Measurements from ENCODE around the gene TAF9. TPM values are rescaled to one million over a fixed set of nuclear protein-coding genes. Genes with fewer than 3 reads are reported as not detected.

The TAF9 gene, protein sequence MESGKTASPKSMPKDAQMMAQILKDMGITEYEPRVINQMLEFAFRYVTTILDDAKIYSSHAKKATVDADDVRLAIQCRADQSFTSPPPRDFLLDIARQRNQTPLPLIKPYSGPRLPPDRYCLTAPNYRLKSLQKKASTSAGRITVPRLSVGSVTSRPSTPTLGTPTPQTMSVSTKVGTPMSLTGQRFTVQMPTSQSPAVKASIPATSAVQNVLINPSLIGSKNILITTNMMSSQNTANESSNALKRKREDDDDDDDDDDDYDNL
- 10 to 100 TPM; 27.1 to 37.1 (median 32.9) TPM for total RNA-seq

DNA sequence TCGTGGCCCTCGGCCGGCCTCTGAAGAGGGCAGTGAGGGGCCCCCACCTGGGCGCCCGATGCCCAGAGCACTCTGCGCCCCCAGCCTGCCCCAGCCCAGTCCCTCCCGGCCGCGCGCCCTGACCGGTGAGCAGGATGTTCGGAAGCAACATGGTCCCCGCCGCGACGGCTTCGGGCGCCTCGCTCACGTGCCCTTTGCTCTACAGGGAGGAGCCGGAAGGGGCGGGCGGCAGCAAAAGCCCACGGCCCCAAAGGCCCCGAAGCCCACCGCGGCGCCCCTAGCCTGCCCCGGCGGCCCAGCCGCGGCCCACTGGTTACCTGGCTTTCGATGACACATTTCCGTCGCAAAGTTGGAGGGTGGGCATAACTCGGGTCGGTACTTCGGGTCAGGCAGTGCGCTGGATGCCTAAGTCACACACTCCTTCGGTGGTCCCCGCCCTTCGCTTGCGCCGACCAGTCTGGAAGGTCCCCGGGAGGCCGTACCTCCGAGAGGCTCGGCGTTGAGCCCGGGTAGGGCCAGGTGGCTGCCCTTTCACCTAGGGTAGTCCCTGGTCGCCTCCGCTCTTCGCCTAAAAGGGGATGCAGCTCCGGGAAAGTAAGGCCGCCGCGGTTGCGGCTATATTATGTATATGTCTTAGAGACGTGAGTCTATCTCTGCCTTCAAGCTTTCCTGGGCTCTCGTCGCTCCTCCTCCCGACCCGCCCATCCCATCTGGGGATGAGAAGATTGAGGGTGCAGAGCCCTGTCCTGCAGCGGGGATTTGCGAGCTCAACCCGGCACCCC is at the start of gene TAF9, which contains the start of the genes AK6 and RAD17:
Gene TAF9, minus strand, starts transcription at position 181 of the 782 bp plus-strand sequence. CDS start 3,783 bp downstream, outside the sequence.
Gene AK6, minus strand, starts transcription at position 181 of the 782 bp plus-strand sequence. Its CDS starts 30 bp downstream, at position 151.
Gene RAD17, plus strand, starts transcription at position 479 of the 782 bp plus-strand sequence. CDS start 2,391 bp downstream, outside the sequence.
- Histone ChIP-seq H3K9me3 (no peaks in the 10 kb centered on the region), H3K4me3 (peak within 1 kb of the TSS; percentile 76 to 85 (median 79)), H3K36me3 (peaks cover 0 to 22% (median 0%) of the 10 kb centered on the region in 3 donors), H3K27ac (peak within 1 kb of the TSS; percentile 92 to 98 (median 95)), H3K27me3 (no peaks in the 10 kb centered on the region), H3K4me1 (peaks cover 0 to 29% (median 6%) of the 10 kb centered on the region in 4 donors)
- TF ChIP-seq, protein P1, sequence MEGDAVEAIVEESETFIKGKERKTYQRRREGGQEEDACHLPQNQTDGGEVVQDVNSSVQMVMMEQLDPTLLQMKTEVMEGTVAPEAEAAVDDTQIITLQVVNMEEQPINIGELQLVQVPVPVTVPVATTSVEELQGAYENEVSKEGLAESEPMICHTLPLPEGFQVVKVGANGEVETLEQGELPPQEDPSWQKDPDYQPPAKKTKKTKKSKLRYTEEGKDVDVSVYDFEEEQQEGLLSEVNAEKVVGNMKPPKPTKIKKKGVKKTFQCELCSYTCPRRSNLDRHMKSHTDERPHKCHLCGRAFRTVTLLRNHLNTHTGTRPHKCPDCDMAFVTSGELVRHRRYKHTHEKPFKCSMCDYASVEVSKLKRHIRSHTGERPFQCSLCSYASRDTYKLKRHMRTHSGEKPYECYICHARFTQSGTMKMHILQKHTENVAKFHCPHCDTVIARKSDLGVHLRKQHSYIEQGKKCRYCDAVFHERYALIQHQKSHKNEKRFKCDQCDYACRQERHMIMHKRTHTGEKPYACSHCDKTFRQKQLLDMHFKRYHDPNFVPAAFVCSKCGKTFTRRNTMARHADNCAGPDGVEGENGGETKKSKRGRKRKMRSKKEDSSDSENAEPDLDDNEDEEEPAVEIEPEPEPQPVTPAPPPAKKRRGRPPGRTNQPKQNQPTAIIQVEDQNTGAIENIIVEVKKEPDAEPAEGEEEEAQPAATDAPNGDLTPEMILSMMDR (IDR thresholded peaks at IDR 0.05), result peak in 1 of 6 experiments; percentile 1
- peak; percentile 54 to 69 for TF ChIP-seq POLR2A (IDR thresholded peaks at IDR 0.05)
- DNase-seq, result peak; percentile 94 to 97 (median 96)

DNA sequence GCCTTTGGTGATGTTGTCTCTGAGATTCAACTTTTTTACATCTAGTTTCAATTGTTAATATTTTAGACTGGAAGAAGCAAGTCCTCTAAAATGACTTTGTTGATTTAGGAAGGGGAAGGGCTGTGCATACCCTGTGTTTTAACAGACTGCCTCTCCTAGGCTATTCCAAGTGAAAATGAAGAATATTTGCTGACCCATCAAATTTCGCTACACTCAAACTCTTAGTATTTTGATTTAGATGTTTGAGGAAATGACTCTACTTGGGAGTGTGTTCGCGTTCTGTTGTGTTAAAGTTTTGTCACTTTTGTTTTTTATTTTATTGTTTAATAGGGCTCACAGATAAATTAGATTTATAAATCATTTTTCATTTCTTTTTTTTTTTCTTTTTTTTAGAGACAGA is 49.2 kb upstream of the TAF9 start:
- H3K4me3 ChIP-seq, result no peak overlapping the region
- no peaks in the 10 kb centered on the region for H3K4me1 ChIP-seq
- H3K27me3 ChIP-seq, result no peaks in the 10 kb centered on the region
- H3K27ac ChIP-seq, result no peak overlapping the region
- no peak for DNase-seq
- no peaks in the 10 kb centered on the region for H3K9me3 ChIP-seq
- H3K36me3 ChIP-seq, result peaks cover 0 to 16% (median 0%) of the 10 kb centered on the region in 3 donors
- TF ChIP-seq, protein P1 (IDR thresholded peaks at IDR 0.05), result no peak
- no peak for TF ChIP-seq POLR2A (IDR thresholded peaks at IDR 0.05)

DNA sequence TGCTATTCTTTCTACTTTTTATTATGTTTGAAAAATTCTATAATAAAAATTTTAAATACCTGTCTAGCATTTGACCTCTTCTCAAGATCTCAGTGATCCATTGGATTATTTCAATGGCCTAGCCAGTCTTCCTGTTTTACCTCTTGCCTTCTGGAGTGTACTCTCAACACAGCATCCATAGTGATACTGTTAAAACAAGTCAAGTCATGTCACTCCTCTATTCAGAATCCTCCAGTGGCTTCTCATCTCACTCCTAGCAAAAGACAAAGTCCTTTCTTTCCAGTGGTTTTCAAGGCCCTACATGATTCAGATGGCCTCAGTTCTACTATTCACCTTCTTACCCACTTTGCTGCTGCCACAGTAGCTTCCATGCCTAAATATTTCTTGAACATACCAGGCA is 47.4 kb upstream of the TAF9 start:
- H3K9me3 ChIP-seq, result no peaks in the 10 kb centered on the region
- no peaks in the 10 kb centered on the region for H3K4me1 ChIP-seq
- no peak for TF ChIP-seq POLR2A (IDR thresholded peaks at IDR 0.05)
- TF ChIP-seq, protein P1 (IDR thresholded peaks at IDR 0.05), result no peak
- peak overlapping the region in 2 of 4 donors; percentile 78 to 88 for H3K4me3 ChIP-seq
- DNase-seq, result no peak
- peaks cover 0 to 18% (median 0%) of the 10 kb centered on the region in 3 donors for H3K36me3 ChIP-seq
- H3K27me3 ChIP-seq, result no peaks in the 10 kb centered on the region
- H3K27ac ChIP-seq, result no peak overlapping the region

DNA sequence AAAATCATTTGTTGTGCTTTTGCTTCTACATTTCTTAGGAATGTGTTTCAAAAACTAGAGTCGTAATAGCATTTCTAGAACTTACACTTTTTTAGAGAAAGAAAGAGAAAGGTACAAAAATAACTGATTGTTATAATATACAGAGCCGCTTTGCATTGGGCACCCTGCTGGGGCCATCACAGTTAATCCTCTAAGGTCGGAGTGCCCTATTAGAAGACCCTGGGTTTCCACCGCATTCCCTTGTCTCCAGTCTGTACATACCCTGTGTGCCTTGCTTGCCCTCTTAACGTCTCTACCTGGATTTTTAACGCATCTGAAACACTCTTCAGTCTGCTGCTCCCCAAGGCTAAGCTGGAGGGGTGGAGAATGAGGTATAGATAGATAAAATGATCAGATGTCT is 46.9 kb upstream of the TAF9 start:
- no peaks in the 10 kb centered on the region for H3K9me3 ChIP-seq
- no peaks in the 10 kb centered on the region for H3K27me3 ChIP-seq
- no peaks in the 10 kb centered on the region for H3K4me1 ChIP-seq
- peak overlapping the region in 2 of 4 donors; percentile 90 to 96 for H3K27ac ChIP-seq
- H3K36me3 ChIP-seq, result peaks cover 0 to 21% (median 0%) of the 10 kb centered on the region in 3 donors
- TF ChIP-seq POLR2A (IDR thresholded peaks at IDR 0.05), result no peak
- TF ChIP-seq, protein P1 (IDR thresholded peaks at IDR 0.05), result no peak
- H3K4me3 ChIP-seq, result peak overlapping the region in 3 of 4 donors; percentile 55 to 88 (median 78)
- no peak for DNase-seq

DNA sequence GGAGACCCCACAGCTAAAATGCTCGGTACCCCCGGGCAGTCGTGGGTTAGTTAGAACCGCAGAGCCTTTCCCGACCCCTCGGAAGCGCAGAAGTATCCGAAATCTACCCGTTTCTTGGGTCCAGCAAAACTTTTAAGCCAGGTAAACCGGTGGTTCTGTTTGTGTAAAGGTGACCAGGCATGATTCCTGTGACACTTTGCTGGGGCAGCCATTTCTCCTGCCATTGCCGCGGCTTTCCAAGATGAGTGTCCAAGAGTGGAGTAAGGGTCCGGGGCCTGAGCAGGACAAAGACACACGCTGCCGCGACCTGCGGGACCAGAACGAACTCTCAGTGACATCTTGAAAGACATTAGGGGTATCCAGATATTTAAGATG is 46.3 kb upstream of the TAF9 start:
- Histone ChIP-seq H3K27me3 (no peaks in the 10 kb centered on the region), H3K4me1 (no peaks in the 10 kb centered on the region), H3K9me3 (no peaks in the 10 kb centered on the region), H3K4me3 (peak overlapping the region; percentile 47 to 88 (median 66)), H3K36me3 (peaks cover 0 to 24% (median 0%) of the 10 kb centered on the region in 3 donors), H3K27ac (peak overlapping the region; percentile 14 to 96 (median 80))
- TF ChIP-seq, protein P1 (IDR thresholded peaks at IDR 0.05), result no peak
- TF ChIP-seq POLR2A (IDR thresholded peaks at IDR 0.05), result no peak
- DNase-seq, result peak in 2 of 3 donors; percentile 58 to 62

All from Peyer's patch (tissue), 4 donors.